ENCODE results near the gene IGF2BP2. TPM values are rescaled to one million over a fixed set of nuclear protein-coding genes. Genes with fewer than 3 reads are reported as not detected.

The IGF2BP2 gene
- total RNA-seq, 1 donor, result 67.8 TPM

GRCh38 chr3:185653949-185654757 is 170.7 kb downstream of the IGF2BP2 start:
- no peak for DNase-seq (ENCODE audit: low read depth)
- no peak overlapping the region for H3K4me3 ChIP-seq (ENCODE audit: low read depth, low read length)
- no peak for TF ChIP-seq CTCF (IDR thresholded peaks at IDR 0.05; ENCODE audit: insufficient read depth, low read depth, low read length)

GRCh38 chr3:185651971-185652370 is 172.9 kb downstream of the IGF2BP2 start:
- DNase-seq (ENCODE audit: low read depth), result no peak
- TF ChIP-seq CTCF (IDR thresholded peaks at IDR 0.05; ENCODE audit: insufficient read depth, low read depth, low read length), result no peak
- no peak overlapping the region for H3K4me3 ChIP-seq (ENCODE audit: low read depth, low read length)

- DNase-seq (ENCODE audit: low read depth), result no peak
- no peak overlapping the region for H3K4me3 ChIP-seq (ENCODE audit: low read depth, low read length)
- no peak for TF ChIP-seq CTCF (IDR thresholded peaks at IDR 0.05; ENCODE audit: insufficient read depth, low read depth, low read length)
Observed at GRCh38 chr3:185649414-185649813, 175.4 kb downstream of the IGF2BP2 start.

DNA sequence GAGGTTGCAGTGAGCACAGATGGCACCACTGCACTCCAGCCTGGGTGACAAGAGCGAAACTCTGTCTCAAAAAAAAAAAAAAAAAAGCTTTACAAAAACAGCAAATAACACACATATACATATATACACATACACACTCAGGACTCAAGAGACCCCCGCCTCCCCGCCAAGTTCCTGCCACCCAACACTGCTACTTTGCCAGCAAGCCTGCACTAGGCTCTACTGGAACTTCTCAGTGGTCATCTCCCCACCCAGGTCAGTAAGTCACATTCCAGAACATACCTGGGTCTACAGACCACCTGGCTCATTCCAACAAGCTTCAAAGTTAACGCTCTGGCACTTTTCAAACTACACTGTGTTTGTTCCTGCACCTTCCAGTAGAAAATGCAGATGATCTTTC is 176.4 kb downstream of the IGF2BP2 start:
- TF ChIP-seq CTCF (IDR thresholded peaks at IDR 0.05; ENCODE audit: insufficient read depth, low read depth, low read length), result no peak
- DNase-seq (ENCODE audit: low read depth), result no peak
- H3K4me3 ChIP-seq (ENCODE audit: low read depth, low read length), result no peak overlapping the region

GRCh38 chr3:185647880-185648210 is 177.0 kb downstream of the IGF2BP2 start:
- TF ChIP-seq CTCF (IDR thresholded peaks at IDR 0.05; ENCODE audit: insufficient read depth, low read depth, low read length), result no peak
- DNase-seq (ENCODE audit: low read depth), result no peak
- H3K4me3 ChIP-seq (ENCODE audit: low read depth, low read length), result no peak overlapping the region

DNA sequence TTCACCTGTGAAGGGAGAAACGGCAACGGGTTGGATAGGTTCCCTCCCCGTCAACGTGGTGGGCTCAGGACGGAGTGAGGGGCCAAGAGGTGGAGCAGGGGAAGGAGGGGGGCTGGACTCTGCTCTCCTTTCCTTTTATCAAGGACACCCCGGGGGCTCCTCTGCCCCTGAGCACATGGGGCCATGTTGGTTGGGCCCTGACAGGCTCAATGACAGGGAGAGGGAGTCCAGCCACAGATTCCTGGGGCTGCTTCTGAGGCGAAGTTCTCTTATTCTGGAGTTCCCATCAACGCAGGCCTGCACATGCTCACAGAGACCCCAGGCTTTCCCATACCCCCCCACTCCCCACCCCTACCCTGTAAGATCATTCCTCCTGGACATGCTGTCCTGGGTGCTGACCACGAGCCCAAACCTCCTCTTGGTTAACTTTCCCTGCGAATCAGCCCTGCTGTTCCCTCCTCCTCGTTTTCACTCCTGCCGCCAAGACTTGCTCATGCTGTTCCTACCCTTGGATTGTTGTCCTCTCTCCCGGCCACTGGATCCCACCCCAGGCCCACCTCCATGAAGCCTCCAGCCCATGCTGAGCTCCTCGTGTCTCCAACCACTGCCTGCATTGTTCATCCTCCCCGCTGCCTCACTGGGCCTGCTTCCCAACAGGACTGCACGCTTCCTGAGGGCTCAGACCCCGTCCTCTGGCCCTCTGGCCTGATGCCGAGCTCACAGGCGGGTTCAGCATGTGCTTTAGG is 177.5 kb downstream of the IGF2BP2 start:
- no peak for DNase-seq (ENCODE audit: low read depth)
- no peak overlapping the region for H3K4me3 ChIP-seq (ENCODE audit: low read depth, low read length)
- TF ChIP-seq CTCF (IDR thresholded peaks at IDR 0.05; ENCODE audit: insufficient read depth, low read depth, low read length), result no peak
